Tibial nerve (tissue), 4 donors: ENCODE measurements around the gene TCP11.

Experiments
- EP300 ChIP-seq, 2 donors: sonication (generic); formaldehyde crosslinking; IDR thresholded peaks; one replicate each; pipeline ENCODE4 v1.6.1; 2017; ENCODE audit warnings: antibody characterized with exemption in 2 of 2, mild to moderate bottlenecking in 1 of 2
- POLR2A ChIP-seq, 2 donors: fragments of 450-650 bp; IDR thresholded peaks; one replicate each; pipeline ENCODE4 v1.6.1; 2017; ENCODE audit warnings: antibody characterized with exemption in 2 of 2, mild to moderate bottlenecking in 2 of 2, moderate library complexity in 2 of 2
- TF ChIP-seq, protein P1 (sequence below), 5 experiments: fragments of 200-600 bp in 3 of 5; fragments of 450-650 bp in 2 of 5; sonication (generic) in 3 of 5; IDR thresholded peaks; one replicate each; pipeline ENCODE4 v1.5.1; 2016 to 2019; ENCODE audit warnings: antibody characterized with exemption in 5 of 5, mild to moderate bottlenecking in 3 of 5, moderate library complexity in 2 of 5

DNA sequence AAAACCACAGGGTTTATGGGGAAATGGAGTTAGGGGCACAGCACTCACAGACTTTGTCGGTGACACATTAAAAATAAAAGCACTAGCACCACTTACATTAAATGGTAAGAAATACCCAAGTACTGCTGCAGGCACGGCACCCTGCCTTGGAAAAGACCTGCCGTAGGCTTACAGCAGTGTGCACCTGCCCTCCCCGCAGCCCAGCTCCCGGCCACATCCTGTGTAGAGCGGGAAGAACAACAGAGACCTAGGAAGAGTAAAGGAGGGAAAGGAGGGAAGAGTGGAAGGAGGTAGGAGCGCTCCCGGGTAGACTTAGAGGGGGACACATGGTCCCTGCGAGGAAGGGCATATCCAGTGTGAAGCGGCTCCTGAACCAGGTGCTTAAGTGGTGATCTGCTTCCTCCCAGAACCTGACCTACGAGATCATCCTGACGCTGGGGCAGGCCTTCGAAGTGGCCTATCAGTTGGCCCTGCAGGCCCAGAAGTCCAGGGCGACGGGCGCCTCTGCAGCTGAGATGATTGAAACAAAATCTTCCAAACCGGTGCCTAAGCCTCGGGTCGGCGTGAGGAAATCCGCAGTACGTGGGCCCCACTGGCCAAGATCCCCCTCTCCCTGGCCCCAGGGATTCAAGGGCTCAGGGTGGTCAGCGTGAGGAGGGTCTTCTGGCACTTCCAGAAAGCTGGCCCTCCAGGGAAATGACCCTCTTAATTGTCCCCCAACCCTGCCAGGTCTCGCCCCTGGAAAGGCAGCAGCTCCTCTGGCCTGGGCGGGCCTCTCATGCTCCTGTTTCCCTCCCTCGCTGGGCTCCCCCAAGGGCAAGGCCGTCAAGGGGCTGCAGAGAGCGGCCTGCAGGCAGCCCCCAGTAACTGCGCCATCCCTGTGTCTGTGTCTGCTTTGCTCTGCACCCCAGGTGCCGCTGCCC lies 55.5 kb downstream of the TCP11 start:
- TF ChIP-seq, protein P1, sequence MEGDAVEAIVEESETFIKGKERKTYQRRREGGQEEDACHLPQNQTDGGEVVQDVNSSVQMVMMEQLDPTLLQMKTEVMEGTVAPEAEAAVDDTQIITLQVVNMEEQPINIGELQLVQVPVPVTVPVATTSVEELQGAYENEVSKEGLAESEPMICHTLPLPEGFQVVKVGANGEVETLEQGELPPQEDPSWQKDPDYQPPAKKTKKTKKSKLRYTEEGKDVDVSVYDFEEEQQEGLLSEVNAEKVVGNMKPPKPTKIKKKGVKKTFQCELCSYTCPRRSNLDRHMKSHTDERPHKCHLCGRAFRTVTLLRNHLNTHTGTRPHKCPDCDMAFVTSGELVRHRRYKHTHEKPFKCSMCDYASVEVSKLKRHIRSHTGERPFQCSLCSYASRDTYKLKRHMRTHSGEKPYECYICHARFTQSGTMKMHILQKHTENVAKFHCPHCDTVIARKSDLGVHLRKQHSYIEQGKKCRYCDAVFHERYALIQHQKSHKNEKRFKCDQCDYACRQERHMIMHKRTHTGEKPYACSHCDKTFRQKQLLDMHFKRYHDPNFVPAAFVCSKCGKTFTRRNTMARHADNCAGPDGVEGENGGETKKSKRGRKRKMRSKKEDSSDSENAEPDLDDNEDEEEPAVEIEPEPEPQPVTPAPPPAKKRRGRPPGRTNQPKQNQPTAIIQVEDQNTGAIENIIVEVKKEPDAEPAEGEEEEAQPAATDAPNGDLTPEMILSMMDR (IDR thresholded peaks at IDR 0.05), result no peak
- TF ChIP-seq EP300 (IDR thresholded peaks at IDR 0.05) (no peak), POLR2A (IDR thresholded peaks at IDR 0.05) (no peak)
